IPS DF 4.7 (cell line): ENCODE data around the gene BHLHA15.

Experiments
- DNase-seq: peaks from one replicate; pipeline ENCODE4 v3.0.0-alpha.2; 2013; ENCODE audit warnings: low spot score; ENCODE audit errors: extremely low read depth

The BHLHA15 gene

GRCh38 chr7:98211221-98211675 is at the start of gene BHLHA15:
BHLHA15 (plus strand) TSS chr7:98211439; CDS start chr7:98212310, 871 bp downstream.
- DNase-seq: no peak

DNA sequence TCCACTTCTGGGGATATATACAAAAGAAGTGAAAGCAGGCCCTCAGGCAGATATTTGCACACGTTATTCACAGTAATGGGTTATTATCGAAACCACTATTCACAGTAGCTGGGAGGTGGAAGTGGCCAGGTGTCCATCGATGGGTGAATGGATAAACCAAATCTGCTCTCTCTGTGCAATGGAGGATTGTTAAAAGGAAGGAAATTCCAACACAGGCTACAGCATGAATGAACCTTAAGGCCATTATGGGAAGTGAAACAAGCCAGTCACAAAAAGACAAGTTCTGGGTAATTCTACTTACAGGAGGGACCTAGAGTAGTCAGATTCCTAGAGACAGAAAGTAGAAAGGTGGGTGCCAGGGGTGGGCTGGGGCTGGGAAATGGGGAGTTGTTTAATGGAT is 48.5 kb upstream of the BHLHA15 start:
- no peak for DNase-seq

DNA sequence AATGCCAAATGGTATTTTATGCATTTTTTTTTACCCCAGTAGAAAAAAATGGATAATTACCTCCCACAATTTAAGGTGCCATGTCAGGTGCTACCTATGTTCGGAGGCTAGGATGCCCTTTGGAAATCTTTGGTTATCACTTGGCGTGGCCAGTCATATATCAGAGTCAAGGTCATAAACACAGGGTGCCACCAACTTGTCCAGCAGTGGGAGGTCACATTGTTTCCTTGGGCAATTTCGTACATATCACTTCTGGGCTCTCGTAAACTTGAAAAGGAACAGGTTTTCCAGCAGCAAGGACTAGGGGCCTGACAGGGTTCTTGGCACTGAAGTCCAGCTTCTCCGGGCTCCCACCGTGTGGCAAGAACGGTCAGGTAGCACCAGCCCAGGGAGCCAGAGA is 48.0 kb upstream of the BHLHA15 start:
- DNase-seq: no peak

DNA sequence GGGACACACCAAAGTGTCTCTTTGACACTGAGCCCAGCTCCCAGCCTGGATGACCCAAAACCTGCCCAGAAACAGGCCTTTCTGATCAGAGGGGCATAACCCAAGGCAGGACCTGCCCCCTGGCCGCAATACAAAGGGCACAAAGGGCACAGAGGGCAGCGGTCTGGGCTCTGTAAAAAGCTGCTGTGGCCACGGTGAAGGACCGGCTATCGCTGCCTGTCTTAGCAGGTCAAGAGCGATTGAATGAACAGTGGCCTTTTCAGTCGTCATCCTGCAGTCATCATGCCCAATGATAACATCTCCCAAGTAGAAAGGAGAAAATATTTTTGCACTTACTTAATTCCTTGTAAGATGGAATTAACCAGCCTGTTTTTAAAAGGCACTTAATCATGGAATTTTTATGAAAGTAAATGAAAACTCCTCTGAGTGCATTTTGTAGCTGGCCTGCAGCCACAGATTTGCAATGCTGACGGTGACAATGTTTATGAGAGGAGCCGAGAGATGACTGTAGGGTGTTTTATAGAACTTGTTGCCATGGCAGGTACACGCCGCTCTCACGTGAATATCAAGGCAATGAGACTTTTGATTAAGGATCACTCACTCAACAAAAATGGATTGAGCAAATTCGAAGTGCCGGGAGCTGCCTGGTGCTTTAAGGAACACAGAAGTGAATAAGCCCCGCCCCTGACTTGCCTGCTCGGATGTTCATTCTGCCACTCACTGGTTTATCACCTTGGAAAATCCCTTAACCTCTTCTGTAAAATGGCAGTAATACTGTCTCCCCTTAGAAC is 47.3 kb upstream of the BHLHA15 start:
- DNase-seq: no peak

- DNase-seq: no peak
These were observed 45.2 kb upstream of the BHLHA15 start for GRCh38 chr7:98165827-98166667.

- no peak for DNase-seq
These were observed 44.6 kb upstream of the BHLHA15 start for GRCh38 chr7:98166668-98166970.

GRCh38 chr7:98167653-98168052 is 43.6 kb upstream of the BHLHA15 start:
- no peak for DNase-seq

DNA sequence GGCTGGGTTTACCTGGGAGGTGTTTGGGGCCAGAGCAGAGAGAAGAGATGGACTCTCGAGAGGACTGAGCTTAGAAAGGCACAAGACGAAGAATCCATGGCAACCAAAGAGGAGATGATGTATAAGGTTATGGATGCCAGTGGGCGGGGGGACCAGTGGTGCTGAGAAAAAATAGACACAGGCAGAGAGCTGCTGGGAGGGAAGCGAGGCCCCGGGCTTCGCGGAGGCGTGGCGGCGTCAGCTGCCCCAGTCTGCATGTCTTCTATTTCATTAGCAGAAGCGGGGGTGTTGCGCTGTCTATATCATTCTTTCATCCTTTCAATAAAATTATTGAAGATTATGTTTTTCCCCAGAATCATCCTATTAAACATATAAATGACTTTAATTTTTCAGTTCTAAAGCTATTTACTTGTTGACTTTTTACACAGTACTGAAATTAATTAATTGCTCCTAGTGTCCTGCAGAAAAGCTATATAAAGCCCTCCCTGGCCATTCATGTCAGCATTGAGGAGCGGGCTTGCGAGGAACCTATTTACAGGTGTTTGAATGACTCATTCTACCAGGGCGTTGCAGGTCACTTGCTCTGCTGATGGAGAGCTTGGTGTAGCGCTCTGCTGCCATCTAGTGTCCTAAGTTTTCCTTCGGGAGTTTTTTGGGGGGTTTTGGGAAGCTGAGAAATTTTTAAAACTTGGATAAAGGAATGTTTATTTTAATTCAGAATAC is 42.9 kb upstream of the BHLHA15 start:
- DNase-seq: peak; percentile 58

GRCh38 chr7:98168904-98169621 is 42.2 kb upstream of the BHLHA15 start:
- no peak for DNase-seq

- DNase-seq: no peak
These were observed 40.3 kb upstream of the BHLHA15 start for GRCh38 chr7:98170966-98171365.

DNA sequence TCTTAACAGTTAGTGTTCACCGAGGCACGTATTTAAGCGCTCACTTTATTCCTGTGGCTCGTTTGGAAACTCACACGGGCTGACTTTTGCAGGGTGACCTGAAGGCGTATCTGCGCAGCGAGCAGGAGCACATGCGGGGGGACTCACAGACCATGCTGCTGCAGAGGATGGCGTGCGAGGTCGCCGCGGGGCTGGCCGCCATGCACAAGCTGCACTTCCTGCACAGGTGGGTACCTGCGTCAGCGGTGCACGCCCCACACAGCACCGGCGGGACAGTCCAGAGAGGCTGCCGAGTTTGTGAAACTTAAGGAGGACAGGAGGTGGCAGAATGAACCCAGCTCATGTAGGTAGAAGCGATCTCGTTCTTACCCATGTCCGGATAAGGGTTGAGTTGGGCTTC is 39.8 kb upstream of the BHLHA15 start:
- no peak for DNase-seq

DNA sequence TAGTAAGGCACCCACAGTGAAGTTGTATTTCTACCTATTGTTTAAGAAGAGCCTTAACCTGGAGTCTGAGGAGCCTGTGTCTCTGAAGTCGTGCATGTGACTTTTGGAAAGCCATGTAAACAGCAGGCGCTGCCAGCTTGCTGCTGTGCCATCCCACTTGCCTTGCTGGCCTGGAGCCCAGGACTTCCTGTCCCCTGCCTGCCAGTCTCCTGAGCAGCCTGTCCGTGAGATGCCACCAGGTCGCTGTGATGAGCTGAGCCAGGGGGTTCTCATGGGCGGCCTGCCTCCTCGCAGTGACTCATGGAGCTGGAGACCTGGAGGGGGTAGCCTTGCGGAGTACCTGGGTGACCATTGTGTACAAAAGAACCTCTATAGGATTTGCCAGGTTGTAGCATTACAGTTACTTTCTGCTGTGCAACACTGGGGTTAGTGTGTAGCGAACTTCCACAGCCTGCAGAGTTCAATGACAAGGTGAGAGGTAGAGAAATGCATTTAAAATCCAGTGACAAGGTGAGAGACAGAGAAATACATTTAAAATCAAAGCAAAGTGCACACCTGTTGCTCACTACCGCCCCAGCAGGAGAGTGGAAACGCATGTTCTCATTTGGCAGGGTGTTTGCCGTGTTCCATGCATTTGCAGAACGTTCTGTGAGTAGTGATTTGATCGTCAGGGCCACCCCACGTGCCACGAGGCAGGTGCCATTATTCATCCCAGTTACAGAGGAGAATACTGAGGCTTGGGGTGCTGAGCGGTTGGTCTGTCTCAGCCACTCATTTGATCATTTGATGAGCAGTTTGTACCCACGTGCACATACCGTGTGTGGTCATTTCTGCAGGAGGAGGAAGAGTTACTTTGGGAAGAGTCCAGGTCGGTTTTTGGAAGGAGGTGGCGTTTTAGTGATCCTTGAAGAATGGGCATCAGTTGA is 36.6 kb upstream of the BHLHA15 start:
- no peak for DNase-seq

DNA sequence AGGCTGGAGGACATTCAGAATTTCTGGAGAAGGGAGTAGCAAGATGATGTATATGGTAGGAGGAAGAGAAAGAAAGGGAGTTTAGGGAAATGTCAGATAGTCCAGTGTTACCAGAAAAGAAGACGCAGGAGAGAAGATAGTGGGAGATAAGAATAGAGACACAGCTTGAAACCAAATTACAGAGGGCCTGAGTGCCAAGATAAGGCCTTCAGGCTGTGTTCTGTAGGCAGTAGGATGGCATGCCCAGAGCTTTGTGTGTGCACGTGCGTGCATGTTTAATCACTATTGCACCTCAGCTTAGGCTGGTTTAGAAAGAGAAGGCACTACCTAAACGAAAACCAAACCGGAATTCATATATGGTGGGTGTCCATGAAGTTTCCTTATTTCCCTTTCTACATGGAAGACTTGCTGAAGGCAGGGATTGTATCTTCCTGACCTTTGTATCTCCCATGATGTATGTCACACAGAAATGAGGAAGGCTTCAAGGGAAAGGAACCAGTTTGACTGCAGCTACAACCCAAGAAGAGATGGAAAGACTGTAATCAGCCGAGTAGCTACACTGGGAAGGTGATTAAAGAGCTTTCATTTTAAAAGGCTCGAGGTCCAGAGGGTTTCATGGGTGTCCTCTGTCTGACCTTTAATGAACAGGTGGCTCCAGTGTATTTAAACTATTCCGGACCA is 35.8 kb upstream of the BHLHA15 start:
- no peak for DNase-seq

DNA sequence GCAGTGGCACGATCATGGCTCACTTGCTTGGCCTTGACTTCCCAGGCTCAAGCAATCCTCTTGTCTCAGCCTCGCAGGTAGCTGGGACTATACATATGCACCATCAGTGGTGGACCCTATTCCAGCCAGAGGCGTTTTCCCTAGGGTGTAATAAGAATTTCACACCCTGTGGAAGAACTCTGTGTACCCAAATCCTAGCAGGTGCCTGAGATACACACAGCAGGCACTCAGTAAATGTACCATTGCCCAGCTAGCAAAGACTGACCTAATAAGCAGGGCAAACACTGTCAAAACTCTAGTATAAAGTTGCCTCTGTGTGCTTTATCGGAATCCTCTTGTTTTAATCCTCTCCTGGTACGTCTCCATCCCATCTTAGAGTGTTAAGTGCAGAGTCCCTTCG is 33.7 kb upstream of the BHLHA15 start:
- no peak for DNase-seq

GRCh38 chr7:98178321-98178720 is 32.9 kb upstream of the BHLHA15 start:
- DNase-seq: no peak

GRCh38 chr7:98178762-98179490 is 32.3 kb upstream of the BHLHA15 start:
- no peak for DNase-seq

GRCh38 chr7:98180751-98181150 is 30.5 kb upstream of the BHLHA15 start:
- DNase-seq: no peak

GRCh38 chr7:98185101-98185500 is 26.1 kb upstream of the BHLHA15 start:
- DNase-seq: no peak
